Activated gamma-delta T cell treated with anti-CD3 and anti-CD28 coated beads, Interleukin-2, amount 50 U/mL, for 16 hours (primary cell): Measurements from ENCODE around the gene ZMYND8.
"Not testable (repeated sequence)": the region's sequence is repeated elsewhere in the genome, so short reads cannot be mapped to it uniquely, and the experiment has no call there.

ENCODE experiments used
- DNase-seq: peaks from one replicate; pipeline ENCODE4 v3.0.0-alpha.2; 2020; ENCODE audit warnings: low read depth

ZMYND8 gene

GRCh38 chr20:47246061-47246777 is 110.3 kb downstream of the ZMYND8 start:
- no peak for DNase-seq

GRCh38 chr20:47245166-47245565 is 111.3 kb downstream of the ZMYND8 start:
- DNase-seq = not testable (repeated sequence)

GRCh38 chr20:47244451-47244850 is 112.0 kb downstream of the ZMYND8 start:
- no peak for DNase-seq

- DNase-seq = no peak
These were observed 112.8 kb downstream of the ZMYND8 start for GRCh38 chr20:47243532-47244305.

GRCh38 chr20:47243003-47243402 is 113.5 kb downstream of the ZMYND8 start:
- no peak for DNase-seq

- no peak for DNase-seq
These were observed 115.1 kb downstream of the ZMYND8 start for GRCh38 chr20:47241345-47241781.

GRCh38 chr20:47240096-47240495 is 116.4 kb downstream of the ZMYND8 start:
- DNase-seq = not testable (repeated sequence)

- DNase-seq = no peak
These were observed 116.8 kb downstream of the ZMYND8 start for GRCh38 chr20:47239719-47240067.

GRCh38 chr20:47238780-47239718 is 117.5 kb downstream of the ZMYND8 start:
- DNase-seq = no peak

- DNase-seq = no peak
These were observed 118.8 kb downstream of the ZMYND8 start for GRCh38 chr20:47237715-47238114.

GRCh38 chr20:47236639-47236900 is 119.9 kb downstream of the ZMYND8 start:
- DNase-seq = no peak

- DNase-seq = no peak
These were observed 120.5 kb downstream of the ZMYND8 start for GRCh38 chr20:47235853-47236638.

- DNase-seq = no peak
These were observed 121.4 kb downstream of the ZMYND8 start for GRCh38 chr20:47235111-47235510.

- no peak for DNase-seq
These were observed 122.9 kb downstream of the ZMYND8 start for GRCh38 chr20:47233333-47234188.

GRCh38 chr20:47232518-47232917 is 124.0 kb downstream of the ZMYND8 start:
- DNase-seq = no peak

GRCh38 chr20:47231382-47232039 is 125.0 kb downstream of the ZMYND8 start:
- DNase-seq = no peak

- no peak for DNase-seq
These were observed 125.7 kb downstream of the ZMYND8 start for GRCh38 chr20:47230811-47231256.

- no peak for DNase-seq
These were observed 127.8 kb downstream of the ZMYND8 start for GRCh38 chr20:47228654-47229053.

GRCh38 chr20:47227576-47227975 is 128.9 kb downstream of the ZMYND8 start:
- no peak for DNase-seq

GRCh38 chr20:47227119-47227518 is 129.4 kb downstream of the ZMYND8 start:
- no peak for DNase-seq
